ENCODE measurements around the gene ARMS2.

ARMS2 gene

DNA sequence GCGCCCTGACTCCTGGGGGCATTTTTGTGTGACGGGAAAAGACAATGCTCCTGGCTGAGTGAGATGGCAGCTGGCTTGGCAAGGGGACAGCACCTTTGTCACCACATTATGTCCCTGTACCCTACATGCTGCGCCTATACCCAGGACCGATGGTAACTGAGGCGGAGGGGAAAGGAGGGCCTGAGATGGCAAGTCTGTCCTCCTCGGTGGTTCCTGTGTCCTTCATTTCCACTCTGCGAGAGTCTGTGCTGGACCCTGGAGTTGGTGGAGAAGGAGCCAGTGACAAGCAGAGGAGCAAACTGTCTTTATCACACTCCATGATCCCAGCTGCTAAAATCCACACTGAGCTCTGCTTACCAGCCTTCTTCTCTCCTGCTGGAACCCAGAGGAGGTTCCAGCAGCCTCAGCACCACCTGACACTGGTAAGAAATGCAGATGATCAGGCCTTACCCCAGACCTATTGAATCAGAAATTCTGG lies at the start of gene ARMS2:
ARMS2 (plus strand) TSS at position 51 of the 478 bp plus-strand sequence; CDS start at position 126, 75 bp downstream.
- DNase-seq (ENCODE audit: low spot score) = no peak

- no peak for DNase-seq (ENCODE audit: low spot score)
These were observed 46.9 kb upstream of the ARMS2 start for GRCh38 chr10:122407375-122408125.

DNA sequence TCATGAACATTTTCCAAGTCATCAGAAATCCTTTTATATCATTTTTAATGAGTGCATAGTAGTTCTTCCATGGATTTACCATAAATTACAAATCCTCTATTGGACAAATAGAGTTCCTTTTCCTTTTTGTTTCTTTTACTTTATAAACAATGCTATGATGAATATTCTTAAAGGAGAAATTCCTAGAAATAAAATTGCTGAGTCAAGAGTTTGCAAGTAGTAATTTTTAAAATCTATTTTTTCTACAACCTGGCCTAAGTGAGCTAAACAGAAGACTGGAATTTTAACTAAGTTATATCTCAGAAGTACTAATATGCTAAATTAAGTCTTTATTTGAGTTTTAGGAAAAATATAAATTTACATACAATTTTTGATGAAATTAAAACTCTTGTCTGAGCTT lies 41.1 kb upstream of the ARMS2 start:
- DNase-seq (ENCODE audit: low spot score) = no peak

GRCh38 chr10:122417667-122418066 lies 36.8 kb upstream of the ARMS2 start:
- DNase-seq (ENCODE audit: low spot score) = no peak

DNA sequence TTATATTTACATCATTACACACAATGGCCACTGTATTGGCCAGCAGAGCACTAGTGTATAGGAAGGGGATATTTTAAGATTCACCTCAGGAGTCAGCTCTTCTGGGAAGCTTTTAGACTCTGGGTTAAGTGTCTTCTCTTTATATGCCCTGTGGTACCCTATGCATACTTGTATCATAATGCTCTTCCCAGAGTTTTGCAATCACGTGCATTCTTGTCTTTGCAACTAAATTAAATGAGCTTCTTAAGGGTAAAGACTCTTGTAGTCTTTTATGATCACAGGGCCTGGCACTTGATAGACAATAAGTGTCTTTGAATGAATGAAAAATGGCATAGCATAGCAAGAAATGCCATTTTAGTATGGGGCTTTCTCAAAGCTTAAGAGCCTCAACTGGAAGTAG lies 35.4 kb upstream of the ARMS2 start:
- no peak for DNase-seq (ENCODE audit: low spot score)

DNA sequence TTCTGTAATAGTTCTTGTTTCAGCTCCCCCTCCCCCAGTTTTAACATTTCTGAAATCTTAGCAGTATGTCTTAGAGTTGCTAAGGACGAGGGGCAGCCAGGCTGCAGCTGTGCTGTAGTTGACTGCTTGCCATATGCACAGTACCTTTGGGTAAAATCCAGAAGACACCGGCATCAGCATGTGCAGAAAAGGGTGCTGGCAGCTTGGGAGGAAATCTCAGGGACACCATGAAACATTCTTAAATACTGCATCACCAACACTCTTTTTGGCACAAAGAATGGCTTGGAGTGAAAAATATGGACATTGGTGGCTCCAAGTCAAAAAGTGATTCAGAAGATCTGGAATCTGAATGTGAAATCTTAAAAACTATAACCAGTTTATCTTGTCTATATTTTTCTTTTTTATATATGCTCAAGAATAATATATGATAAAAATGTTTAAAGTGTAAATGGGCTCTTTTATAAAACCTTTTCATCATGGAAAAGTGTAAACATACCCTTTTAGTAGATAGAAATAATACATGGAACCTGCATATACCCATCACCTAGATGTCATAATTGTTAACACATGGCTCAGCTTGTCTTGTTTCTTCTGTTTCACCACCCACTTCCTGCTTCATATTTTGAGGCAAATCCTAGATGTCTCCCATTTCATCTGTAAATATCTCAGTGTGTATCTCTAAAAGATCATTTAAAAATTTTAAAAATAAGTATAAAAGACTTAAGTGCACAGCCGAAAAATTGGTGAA lies 34.4 kb upstream of the ARMS2 start:
- DNase-seq (ENCODE audit: low spot score) = no peak

GRCh38 chr10:122420624-122421007 lies 33.8 kb upstream of the ARMS2 start:
- no peak for DNase-seq (ENCODE audit: low spot score)

DNA sequence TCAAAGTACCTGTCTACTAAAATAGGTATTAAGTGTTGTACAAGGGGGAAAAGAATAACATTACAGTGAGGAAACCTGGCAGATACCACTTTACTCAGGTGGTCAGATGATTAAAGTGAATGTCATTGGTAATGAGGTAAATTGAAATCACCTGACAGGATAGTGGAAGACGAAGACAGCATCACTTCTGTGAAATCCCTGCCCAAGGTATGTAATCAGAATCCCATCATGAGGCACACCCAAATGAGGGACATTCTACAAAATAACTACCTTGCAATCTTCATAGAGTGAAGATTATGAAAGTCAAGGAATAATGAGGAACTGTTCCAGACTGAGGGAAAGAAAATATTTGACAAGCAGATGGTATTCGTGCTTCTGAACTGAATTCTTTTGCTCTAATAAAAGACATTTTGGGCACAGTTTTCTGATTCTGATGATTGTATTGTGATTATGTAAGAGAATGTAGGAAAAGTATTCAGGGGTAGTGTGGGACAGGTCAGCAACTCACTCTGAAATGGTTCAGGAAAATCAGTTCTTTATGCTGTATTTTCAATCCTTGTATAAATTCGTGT lies 33.3 kb upstream of the ARMS2 start:
- DNase-seq (ENCODE audit: low spot score) = no peak

- DNase-seq (ENCODE audit: low spot score) = no peak
These were observed 32.7 kb upstream of the ARMS2 start for GRCh38 chr10:122421742-122422141.

DNA sequence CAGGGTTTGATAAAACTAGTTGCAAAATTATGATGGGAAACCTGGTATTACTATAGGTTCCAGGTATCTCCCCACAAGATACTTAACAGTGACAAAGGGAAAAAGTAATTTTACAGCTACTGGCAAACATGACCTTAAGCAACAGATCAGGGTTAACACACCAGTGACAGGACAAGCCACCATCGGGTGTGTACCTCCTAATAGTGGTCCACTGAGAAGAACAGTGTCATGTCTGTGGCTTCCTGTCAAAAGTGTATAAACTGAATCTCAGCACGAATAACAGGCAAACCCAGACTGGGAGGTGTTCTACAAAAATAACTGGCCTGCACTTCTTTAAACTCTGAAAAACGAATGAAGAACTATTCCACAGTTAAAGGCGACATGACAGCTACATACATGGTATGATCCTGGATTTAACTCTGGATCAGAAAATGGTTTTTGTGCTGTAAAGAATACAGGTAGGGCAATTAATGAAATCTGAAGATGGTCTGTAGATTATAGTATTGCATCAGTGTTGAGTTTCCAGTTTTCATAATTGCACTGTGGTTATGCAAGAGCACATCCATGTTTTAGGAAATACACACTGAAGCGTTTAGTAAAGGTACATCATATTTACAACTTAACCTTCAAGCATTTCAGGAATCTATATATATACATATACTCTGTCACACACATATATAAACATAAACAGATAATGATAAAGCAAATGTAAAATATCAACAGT lies 32.0 kb upstream of the ARMS2 start:
- no peak for DNase-seq (ENCODE audit: low spot score)

- no peak for DNase-seq (ENCODE audit: low spot score)
These were observed 30.4 kb upstream of the ARMS2 start for GRCh38 chr10:122424059-122424458.

DNA sequence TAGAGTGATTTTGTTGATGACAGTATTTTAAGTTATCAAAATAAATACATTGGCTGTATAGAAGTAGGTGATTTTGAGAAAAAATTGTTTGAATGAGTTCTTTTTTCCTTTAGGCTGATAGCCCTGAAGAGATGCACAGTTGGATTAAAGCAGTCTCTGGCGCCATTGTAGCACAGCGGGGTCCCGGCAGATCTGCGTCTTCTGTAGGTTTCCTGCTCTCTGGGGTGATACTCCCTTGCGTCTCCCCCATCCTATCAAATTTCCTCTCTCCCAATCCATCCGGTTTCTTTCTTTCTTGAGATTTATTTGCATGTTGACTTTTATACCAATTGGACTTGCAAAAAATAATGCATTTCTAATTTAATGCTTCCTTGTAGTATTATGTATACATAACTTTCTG lies 27.6 kb upstream of the ARMS2 start:
- no peak for DNase-seq (ENCODE audit: low spot score)

- no peak for DNase-seq (ENCODE audit: low spot score)
These were observed 27.2 kb upstream of the ARMS2 start for GRCh38 chr10:122427280-122427679.

DNA sequence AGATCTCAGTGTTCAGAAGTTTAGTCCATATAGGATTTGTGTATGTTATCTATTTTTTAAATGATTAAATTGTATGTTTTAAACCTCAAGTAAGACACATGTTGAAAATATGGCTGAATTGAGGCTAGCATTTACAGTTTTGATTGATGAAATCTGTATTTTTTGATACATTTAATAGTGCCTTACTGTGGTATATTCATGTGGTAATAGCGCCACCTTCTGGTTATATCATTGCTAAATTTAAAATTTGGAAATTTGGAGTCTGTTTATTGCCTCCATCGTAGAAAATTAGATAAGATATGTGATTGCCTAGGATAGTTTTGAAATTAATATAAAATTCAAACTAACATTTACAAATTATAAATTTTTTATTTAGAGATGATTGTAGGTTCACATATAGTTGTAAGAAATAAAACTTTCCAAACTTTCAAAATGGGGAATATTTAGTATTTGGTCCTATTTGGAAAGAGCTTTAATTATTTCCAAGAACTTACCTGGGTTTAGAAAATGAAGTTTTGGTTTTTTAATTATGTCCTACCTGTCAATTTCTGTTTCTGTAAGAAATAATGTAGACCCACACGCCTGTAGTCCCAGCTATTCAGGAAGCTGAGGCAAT lies 19.1 kb upstream of the ARMS2 start:
- DNase-seq (ENCODE audit: low spot score) = peak; percentile 77

GRCh38 chr10:122441961-122442360 lies 12.5 kb upstream of the ARMS2 start:
- DNase-seq (ENCODE audit: low spot score) = peak; percentile 50

DNA sequence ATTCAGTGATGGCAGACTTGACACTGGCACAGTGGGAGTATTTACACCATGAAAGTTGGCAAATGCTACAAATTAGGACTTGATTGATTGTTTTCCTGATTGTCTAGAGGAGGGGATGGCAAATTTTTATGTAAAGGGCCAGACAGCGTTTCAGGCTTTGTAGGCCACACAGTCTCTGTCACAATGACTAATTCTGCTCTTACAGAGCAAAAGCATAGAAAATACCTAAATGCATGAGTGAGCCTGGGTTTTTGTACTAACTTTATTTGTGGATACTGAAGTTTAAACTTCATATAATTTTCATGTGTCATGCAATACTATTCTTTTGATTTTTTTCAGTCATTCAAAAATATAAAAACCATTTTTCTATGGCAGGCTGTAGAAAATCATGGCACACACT lies 9.0 kb upstream of the ARMS2 start:
- DNase-seq (ENCODE audit: low spot score) = no peak

DNA sequence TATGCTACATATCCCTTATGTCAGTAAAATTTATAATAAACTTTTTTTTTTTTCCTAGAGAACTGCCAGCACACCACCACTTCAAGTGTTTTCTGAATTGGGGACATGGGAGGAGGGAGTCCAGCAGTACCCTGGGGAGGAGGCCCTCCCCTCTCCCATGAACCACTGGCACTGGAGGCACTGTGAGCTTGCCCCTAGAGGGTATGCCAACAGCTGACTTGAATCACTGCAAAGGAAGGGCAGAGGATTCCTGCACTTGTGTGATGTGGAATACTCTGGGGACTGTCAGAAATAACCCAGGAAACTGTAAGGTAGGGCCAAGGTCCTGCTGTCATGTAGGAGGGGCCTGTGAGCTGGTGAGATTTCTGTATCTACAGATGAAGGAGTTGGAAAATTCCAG lies 8.5 kb upstream of the ARMS2 start:
- DNase-seq (ENCODE audit: low spot score) = no peak

DNA sequence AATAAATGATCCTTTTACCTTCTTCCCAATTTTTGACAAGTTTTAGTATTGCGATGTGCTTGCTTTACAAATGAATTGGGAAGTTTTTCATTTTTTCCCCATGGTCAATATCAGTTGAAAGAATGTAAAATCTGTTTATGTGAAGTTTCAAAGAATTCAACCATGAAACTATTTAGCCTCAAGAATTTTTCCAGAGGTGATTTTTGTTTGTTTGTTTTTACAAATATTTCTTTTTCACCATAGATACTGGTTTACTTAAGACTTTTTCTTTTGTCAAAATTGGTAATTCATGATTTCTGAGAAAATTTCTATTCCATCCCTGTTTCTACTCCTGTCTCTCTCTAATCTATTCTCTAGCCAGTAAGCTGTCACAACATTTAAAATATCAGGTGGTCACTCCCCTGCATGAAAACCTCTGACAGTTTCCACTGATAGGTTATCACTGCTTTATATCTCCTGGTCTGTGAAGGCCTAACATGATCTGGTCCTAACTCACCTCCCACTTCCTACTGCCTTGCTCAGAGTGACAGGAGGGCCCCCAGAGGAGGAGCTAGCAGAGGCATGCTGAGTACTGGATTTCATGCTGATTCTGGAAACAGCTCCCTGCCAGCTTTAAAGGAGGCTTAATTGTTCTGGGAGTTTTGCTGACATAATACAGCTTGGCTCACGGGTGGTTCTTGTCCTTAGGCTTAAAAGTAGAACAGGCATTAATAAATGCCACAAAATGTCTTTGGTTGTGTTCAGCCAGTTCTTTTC lies 7.6 kb upstream of the ARMS2 start:
- DNase-seq (ENCODE audit: low spot score) = no peak

DNA sequence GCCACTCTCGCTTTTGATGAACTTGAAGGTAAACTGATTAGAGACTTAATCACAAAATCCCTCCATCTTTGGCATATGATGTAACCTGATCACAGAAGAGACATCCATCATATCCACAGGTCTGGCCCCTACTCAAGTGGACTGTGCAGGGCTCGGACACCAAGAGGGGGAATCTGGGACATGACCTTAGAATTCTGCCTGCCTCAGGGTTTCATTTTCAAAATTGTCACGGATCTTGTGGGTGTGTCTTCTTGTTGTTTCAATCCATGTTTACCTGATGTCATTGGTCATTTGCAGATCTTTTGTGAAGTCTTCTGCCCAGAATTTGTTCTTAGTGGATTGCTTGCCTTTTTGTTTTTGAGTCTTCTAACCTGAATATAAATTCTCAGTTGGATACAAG lies 5.9 kb upstream of the ARMS2 start:
- no peak for DNase-seq (ENCODE audit: low spot score)

DNA sequence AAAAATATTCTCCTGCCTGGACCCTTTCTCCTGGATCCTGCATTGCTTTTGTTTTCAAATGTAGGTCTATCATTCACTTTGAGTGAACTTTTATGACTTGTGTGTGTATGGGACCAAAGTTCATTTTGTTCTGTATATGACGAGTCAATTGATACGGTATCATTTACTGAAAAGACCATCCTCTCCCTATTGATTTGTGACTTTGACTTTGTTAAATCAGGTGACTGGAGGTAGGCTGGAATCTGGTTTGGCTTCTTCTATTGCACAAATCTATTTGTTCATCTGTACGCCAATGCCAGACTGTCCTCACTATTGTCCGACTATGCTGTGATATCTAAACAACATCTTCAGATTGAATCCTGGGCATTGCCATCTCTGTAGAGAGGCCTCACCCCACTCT lies 5.3 kb upstream of the ARMS2 start:
- DNase-seq (ENCODE audit: low spot score) = no peak

GRCh38 chr10:122450353-122450990 lies 4.0 kb upstream of the ARMS2 start:
- peak; percentile 65 for DNase-seq (ENCODE audit: low spot score)
